H1 (cell line): ENCODE data around the gene C2orf78.

Experiments
- EGR1 ChIP-seq: IDR thresholded peaks from 2 replicates; pipeline ENCODE4 v1.6.1; 2011; ENCODE audit warnings: low read depth, low read length, borderline replicate concordance
- EP300 ChIP-seq, 2 experiments: IDR thresholded peaks; 1 replicate in 1 of 2; 2 replicates in 1 of 2; pipeline ENCODE4 v1.6.1; 2011 to 2012; ENCODE audit warnings: low read depth in 2 of 2, low read length in 2 of 2, mild to moderate bottlenecking in 2 of 2, borderline replicate concordance in 1 of 2, inconsistent platforms in 1 of 2, moderate library complexity in 1 of 2
- EZH2 ChIP-seq: fragments of 200-600 bp; sonication (generic); IDR thresholded peaks from 2 replicates; pipeline ENCODE4 v1.7.1; 2012; ENCODE audit warnings: low read depth, mild to moderate bottlenecking, moderate library complexity, low read length, inconsistent platforms; ENCODE audit not compliant: severe bottlenecking
- KDM1A ChIP-seq: fragments of 200-600, 300-600 bp; sonication (generic); IDR thresholded peaks from 2 replicates; pipeline ENCODE4 v1.7.1; 2016; ENCODE audit warnings: mild to moderate bottlenecking, low read length, borderline replicate concordance
- TAF1 ChIP-seq: IDR thresholded peaks from 2 replicates; pipeline ENCODE4 v1.6.1; 2011; ENCODE audit warnings: mild to moderate bottlenecking, low read depth, low read length
- TF ChIP-seq, protein P1 (sequence below), 3 experiments: IDR thresholded peaks; 1 replicate in 2 of 3; 2 replicates in 1 of 3; pipeline versions ENCODE4 v1.5.1 to v1.6.1; 2011; ENCODE audit warnings: low read length in 3 of 3, mild to moderate bottlenecking in 3 of 3, inconsistent platforms in 2 of 3, low read depth in 1 of 3, moderate library complexity in 1 of 3; ENCODE audit not compliant: insufficient read depth in 1 of 3; ENCODE audit errors: control extremely low read depth in 1 of 3

DNA sequence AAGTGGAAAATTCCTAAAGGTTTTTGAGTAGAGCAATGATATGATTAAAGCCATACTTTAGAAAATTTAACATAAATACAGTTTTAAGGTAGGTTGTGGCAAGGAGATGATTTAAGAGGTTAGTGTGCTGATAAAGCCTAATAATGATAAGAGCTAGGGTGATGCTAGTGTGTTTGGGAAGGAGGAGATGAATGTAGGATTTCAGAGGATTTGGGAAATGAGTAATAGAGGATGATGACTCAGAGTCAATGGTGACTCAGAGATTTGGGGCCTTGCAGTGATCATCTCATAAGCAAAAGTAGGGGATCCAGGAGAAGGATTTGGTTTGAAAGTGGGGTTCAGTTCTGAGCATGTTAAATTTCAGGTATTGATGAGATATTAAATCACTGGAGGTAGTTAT lies 68.0 kb downstream of the C2orf78 start:
- TF ChIP-seq EGR1 (no peak), EP300 (IDR thresholded peaks at IDR 0.05; ENCODE audit: borderline replicate concordance in 1 of 2, low read depth in 2 of 2, low read length in 2 of 2) (no peak), TAF1 (no peak), EZH2 (no peak), KDM1A (no peak)
- TF ChIP-seq, protein P1, sequence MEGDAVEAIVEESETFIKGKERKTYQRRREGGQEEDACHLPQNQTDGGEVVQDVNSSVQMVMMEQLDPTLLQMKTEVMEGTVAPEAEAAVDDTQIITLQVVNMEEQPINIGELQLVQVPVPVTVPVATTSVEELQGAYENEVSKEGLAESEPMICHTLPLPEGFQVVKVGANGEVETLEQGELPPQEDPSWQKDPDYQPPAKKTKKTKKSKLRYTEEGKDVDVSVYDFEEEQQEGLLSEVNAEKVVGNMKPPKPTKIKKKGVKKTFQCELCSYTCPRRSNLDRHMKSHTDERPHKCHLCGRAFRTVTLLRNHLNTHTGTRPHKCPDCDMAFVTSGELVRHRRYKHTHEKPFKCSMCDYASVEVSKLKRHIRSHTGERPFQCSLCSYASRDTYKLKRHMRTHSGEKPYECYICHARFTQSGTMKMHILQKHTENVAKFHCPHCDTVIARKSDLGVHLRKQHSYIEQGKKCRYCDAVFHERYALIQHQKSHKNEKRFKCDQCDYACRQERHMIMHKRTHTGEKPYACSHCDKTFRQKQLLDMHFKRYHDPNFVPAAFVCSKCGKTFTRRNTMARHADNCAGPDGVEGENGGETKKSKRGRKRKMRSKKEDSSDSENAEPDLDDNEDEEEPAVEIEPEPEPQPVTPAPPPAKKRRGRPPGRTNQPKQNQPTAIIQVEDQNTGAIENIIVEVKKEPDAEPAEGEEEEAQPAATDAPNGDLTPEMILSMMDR (IDR thresholded peaks at IDR 0.05; ENCODE audit: control extremely low read depth in 1 of 3, insufficient read depth in 1 of 3, low read depth in 1 of 3, low read length in 3 of 3): no peak
